ENCODE measurements around the gene U2AF2. TPM values are rescaled to one million over a fixed set of nuclear protein-coding genes. Genes with fewer than 3 reads are reported as not detected.
A peak's percentile ranks its signal among the peaks of the same experiment; 100 is the strongest.

The U2AF2 gene
- total RNA-seq, 1 donor from 2014 or later, result 365 TPM

GRCh38 chr19:55614711-55615542 is 39.9 kb upstream of the U2AF2 start:
- no peak for DNase-seq (ENCODE audit: low read depth, low spot score)
- Mint-ChIP-seq H3K27ac (ENCODE audit: unreplicated experiment) (no peak overlapping the region), H3K4me3 (no peak overlapping the region), H3K4me1 (peaks cover 4% of the 10 kb centered on the region), H3K36me3 (ENCODE audit: low read depth) (peaks cover 15% of the 10 kb centered on the region), H3K27me3 (ENCODE audit: low read depth) (no peaks in the 10 kb centered on the region), H3K9me3 (no peaks in the 10 kb centered on the region)
- TF ChIP-seq CTCF (conservative IDR thresholded peaks at IDR 0.05), result no peak

- DNase-seq (ENCODE audit: low read depth, low spot score), result no peak
- TF ChIP-seq CTCF (conservative IDR thresholded peaks at IDR 0.05), result no peak
- Mint-ChIP-seq H3K4me1 (peaks cover 4% of the 10 kb centered on the region), H3K27ac (ENCODE audit: unreplicated experiment) (no peak overlapping the region), H3K9me3 (no peaks in the 10 kb centered on the region), H3K27me3 (ENCODE audit: low read depth) (no peaks in the 10 kb centered on the region), H3K4me3 (no peak overlapping the region), H3K36me3 (ENCODE audit: low read depth) (peaks cover 16% of the 10 kb centered on the region)
Observed at GRCh38 chr19:55615543-55616394, 39.1 kb upstream of the U2AF2 start.

DNA sequence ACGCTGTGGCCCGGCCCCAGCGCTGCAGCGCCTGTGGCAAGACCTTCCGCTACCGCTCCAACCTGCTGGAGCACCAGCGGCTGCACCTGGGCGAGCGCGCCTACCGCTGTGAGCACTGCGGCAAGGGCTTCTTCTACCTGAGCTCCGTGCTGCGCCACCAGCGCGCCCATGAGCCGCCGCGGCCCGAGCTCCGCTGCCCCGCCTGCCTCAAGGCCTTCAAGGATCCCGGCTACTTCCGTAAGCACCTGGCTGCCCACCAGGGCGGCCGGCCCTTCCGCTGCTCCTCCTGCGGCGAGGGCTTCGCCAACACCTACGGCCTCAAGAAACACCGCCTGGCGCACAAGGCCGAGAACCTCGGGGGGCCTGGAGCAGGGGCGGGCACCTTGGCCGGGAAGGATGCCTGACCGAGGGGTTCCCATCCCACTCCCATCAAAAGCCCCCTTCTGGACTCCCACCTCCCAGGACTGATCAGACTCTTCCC is 38.4 kb upstream of the U2AF2 start:
- Mint-ChIP-seq H3K27ac (ENCODE audit: unreplicated experiment) (no peak overlapping the region), H3K36me3 (ENCODE audit: low read depth) (peaks cover 16% of the 10 kb centered on the region), H3K27me3 (ENCODE audit: low read depth) (no peaks in the 10 kb centered on the region), H3K9me3 (no peaks in the 10 kb centered on the region), H3K4me3 (no peak overlapping the region), H3K4me1 (peaks cover 4% of the 10 kb centered on the region)
- no peak for DNase-seq (ENCODE audit: low read depth, low spot score)
- no peak for TF ChIP-seq CTCF (conservative IDR thresholded peaks at IDR 0.05)

DNA sequence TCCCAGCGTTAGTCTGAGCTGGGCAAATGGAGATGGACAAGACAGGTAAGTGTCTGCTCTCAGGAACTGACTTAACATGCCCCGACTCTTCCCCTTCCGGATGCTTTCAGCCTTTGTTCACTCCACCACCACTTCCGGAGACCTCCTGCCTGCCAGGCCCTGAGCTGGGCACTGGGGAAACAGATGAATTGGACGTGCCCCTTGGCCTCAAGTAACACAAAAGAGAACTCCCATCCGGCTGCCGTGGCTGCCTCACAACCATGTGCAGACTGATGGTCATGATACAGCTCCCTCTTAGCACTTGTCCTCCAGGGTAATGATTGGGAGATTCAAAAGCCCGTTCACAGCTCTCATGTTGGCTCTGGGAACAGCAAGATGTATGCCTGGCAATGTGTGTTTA is 37.4 kb upstream of the U2AF2 start:
- Mint-ChIP-seq H3K4me3 (peak overlapping the region; percentile 38), H3K27me3 (ENCODE audit: low read depth) (no peaks in the 10 kb centered on the region)

More for the DNA sequence above, 37.4 kb upstream of the U2AF2 start:
- no peaks in the 10 kb centered on the region for H3K9me3 Mint-ChIP-seq
- no peak overlapping the region for H3K27ac Mint-ChIP-seq (ENCODE audit: unreplicated experiment)
- DNase-seq (ENCODE audit: low read depth, low spot score), result no peak
- H3K36me3 Mint-ChIP-seq (ENCODE audit: low read depth), result peaks cover 16% of the 10 kb centered on the region
- TF ChIP-seq CTCF (conservative IDR thresholded peaks at IDR 0.05), result no peak
- peaks cover 4% of the 10 kb centered on the region for H3K4me1 Mint-ChIP-seq
